Measurements from ENCODE around the gene VCL. TPM values are rescaled to one million over a fixed set of nuclear protein-coding genes. Genes with fewer than 3 reads are reported as not detected.

The VCL gene
- total and polyA plus RNA-seq, 2 of the 8 experiments (the other 6 are each of a cell fraction or from before 2014, with no cell fraction given) = 119 to 377 TPM

DNA sequence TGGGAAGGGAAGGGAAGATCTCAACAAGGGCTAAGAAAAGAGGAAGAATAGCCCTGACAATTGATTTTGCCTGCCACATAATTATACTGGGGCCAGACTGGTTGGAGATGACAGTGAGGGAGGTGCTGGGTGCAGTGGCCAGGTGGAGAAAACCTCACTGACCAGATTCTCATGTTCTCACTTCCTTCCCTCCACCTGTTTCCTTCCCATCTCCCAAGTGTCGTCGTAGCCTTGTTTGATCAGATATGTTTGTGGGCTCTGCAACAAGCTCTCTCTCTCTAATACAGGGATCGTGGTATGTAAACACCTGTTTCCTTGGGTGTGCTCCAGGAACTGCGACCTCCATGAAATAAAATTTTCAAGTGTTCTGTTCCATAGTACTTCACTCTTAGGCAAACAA, 60.2 kb downstream of the VCL start:
- Histone ChIP-seq H2BK12ac (ENCODE audit: low read depth, low read length) (no peak overlapping the region), H2BK120ac (replicated peaks; ENCODE audit: low read depth, low read length) (no peak overlapping the region), H4K20me1 (replicated peaks in 1 of 2; ENCODE audit: control insufficient read depth in 1 of 2, insufficient read depth in 2 of 2, low read length in 2 of 2) (peaks cover 0 to 2% of the 10 kb centered on the region in 2 experiments), H3K23me2 (ENCODE audit: low read depth, low read length) (no peaks in the 10 kb centered on the region), H2BK15ac (ENCODE audit: low read length) (no peak overlapping the region), H4K91ac (replicated peaks; ENCODE audit: insufficient read length, low read length) (no peak overlapping the region), H2AFZ (ENCODE audit: low read length) (no peak overlapping the region), H3K79me2 (ENCODE audit: control insufficient read depth in 1 of 2, insufficient read depth in 2 of 2, low read length in 2 of 2) (peaks cover 0 to 99% of the 10 kb centered on the region in 2 experiments; a peak in 3 of 4 replicates), H3K36me3 (ENCODE audit: control insufficient read depth in 2 of 4, insufficient read depth in 4 of 4, low read length in 3 of 4) (peaks cover 2 to 7% (median 3%) of the 10 kb centered on the region in 4 experiments; a peak in 3 of 8 replicates), H3K4ac (replicated peaks; ENCODE audit: insufficient read length, low read depth, low read length) (no peak overlapping the region), H3K56ac (replicated peaks; ENCODE audit: insufficient read length, low read depth, low read length) (no peak overlapping the region), H3K4me2 (ENCODE audit: insufficient read depth in 1 of 2, low read depth in 2 of 2, low read length in 2 of 2) (no peak overlapping the region), H3K27ac (ENCODE audit: low read depth, low read length) (no peak overlapping the region), H3K9me3 (ENCODE audit: insufficient read depth in 2 of 2, low read depth in 1 of 2, low read length in 1 of 2) (no peaks in the 10 kb centered on the region), H3K14ac (ENCODE audit: insufficient read length) (no peak overlapping the region), H3K4me3 (ENCODE audit: extremely low read depth in 1 of 4, insufficient read depth in 2 of 4, low read depth in 3 of 4, low read length in 4 of 4) (no peak overlapping the region), H3K23ac (ENCODE audit: insufficient read length) (no peak overlapping the region), H3K4me1 (replicated peaks in 1 of 4; ENCODE audit: control insufficient read depth in 3 of 4, insufficient read depth in 4 of 4, low read length in 3 of 4) (no peaks in the 10 kb centered on the region), H3K18ac (ENCODE audit: extremely low read depth, low read length) (no peak overlapping the region), H2BK5ac (ENCODE audit: low read depth, low read length) (no peak overlapping the region), H2BK20ac (ENCODE audit: low read length) (no peak overlapping the region), H4K8ac (ENCODE audit: extremely low read depth, insufficient read depth, low read length) (no peak overlapping the region), H4K5ac (ENCODE audit: insufficient read length, low read depth, low read length) (no peak overlapping the region), H2AK5ac (ENCODE audit: low read depth, low read length) (no peak overlapping the region), H3K27me3 (replicated peaks in 1 of 4; ENCODE audit: control insufficient read depth in 3 of 4, extremely low read depth in 1 of 4, insufficient read depth in 3 of 4, low read length in 3 of 4) (no peaks in the 10 kb centered on the region), H3K9ac (replicated peaks in 1 of 4; ENCODE audit: extremely low read depth in 1 of 4, low read depth in 3 of 4, low read length in 3 of 4) (no peak overlapping the region), H3K79me1 (ENCODE audit: low read depth, low read length) (peaks cover 2% of the 10 kb centered on the region)
- CTCF ChIA-PET (ENCODE audit: partially characterized antibody) = interaction anchor here (0.9 to 1.6 kb wide), 10 partner anchors 9 to 179 kb away, joined by 3 to 5 read pairs (median 4); no protein-coding TSS in a partner anchor
- no peak for DNase-seq (ENCODE audit: low read depth in 1 of 2, low spot score in 2 of 2)
- TF ChIP-seq, protein P1, sequence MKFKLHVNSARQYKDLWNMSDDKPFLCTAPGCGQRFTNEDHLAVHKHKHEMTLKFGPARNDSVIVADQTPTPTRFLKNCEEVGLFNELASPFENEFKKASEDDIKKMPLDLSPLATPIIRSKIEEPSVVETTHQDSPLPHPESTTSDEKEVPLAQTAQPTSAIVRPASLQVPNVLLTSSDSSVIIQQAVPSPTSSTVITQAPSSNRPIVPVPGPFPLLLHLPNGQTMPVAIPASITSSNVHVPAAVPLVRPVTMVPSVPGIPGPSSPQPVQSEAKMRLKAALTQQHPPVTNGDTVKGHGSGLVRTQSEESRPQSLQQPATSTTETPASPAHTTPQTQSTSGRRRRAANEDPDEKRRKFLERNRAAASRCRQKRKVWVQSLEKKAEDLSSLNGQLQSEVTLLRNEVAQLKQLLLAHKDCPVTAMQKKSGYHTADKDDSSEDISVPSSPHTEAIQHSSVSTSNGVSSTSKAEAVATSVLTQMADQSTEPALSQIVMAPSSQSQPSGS (IDR thresholded peaks at IDR 0.05; ENCODE audit: low read length) = no peak
- POLR2A ChIA-PET (ENCODE audit: partially characterized antibody) = interaction anchor here (1.3 kb wide), 1 partner anchor 57 kb away, joined by 5 read pairs; no protein-coding TSS in a partner anchor
- FAIRE-seq = no peak
- 91% methylated on average over 4 of the region's 4 CpGs; no CpG with 5 or more reads in 1 of the 2 experiments for WGBS, 2 experiments (ENCODE audit: extremely low coverage in 1 of 2, insufficient coverage in 1 of 2, insufficient read length in 1 of 2, insufficient replicate concordance in 2 of 2, low coverage in 1 of 2, low lambda C conversion rate in 2 of 2, missing lambda C conversion rate in 1 of 2)

Data from H1 (cell line).